Common myeloid progenitor, CD34-positive (primary cell): ENCODE data around the gene DACH1.

Source experiments
- CTCF ChIA-PET: fragments of 350-600 bp; sonication (Branson Sonifier 250); formaldehyde crosslinking; loops from one replicate; lab custom pipeline; 2021; ENCODE audit warnings: antibody characterized with exemption; lab: Charles Lee
- POLR2A ChIA-PET: fragments of 350-600 bp; sonication (Branson Sonifier 250); formaldehyde crosslinking; loops from one replicate; lab custom pipeline; 2021; ENCODE audit warnings: antibody characterized with exemption; lab: Charles Lee
- DNase-seq, 3 donors: peaks; one replicate each; pipeline versions ENCODE4 v3.0.0 to v3.0.0-alpha.2; 2013
- H3K27ac ChIP-seq, 2 experiments: 1 replicate in 1 of 2; 2 replicates in 1 of 2; pipeline ENCODE4 v1.7.0; 2013; ENCODE audit warnings: inconsistent platforms in 2 of 2, low read length in 2 of 2, mild to moderate bottlenecking in 2 of 2, low read depth in 1 of 2, moderate library complexity in 1 of 2; ENCODE audit not compliant: severe bottlenecking in 2 of 2, insufficient read depth in 1 of 2, poor library complexity in 1 of 2
- H3K27me3 ChIP-seq, 5 experiments: replicated peaks in 2 of 5; 1 replicate in 3 of 5; 2 replicates in 2 of 5; pipeline versions ENCODE4 v1.6.1 to v1.7.0; 2013; ENCODE audit warnings: low read length in 4 of 5, mild to moderate bottlenecking in 2 of 5, moderate library complexity in 2 of 5, inconsistent platforms in 1 of 5; ENCODE audit not compliant: insufficient read depth in 5 of 5, control insufficient read depth in 4 of 5
- H3K36me3 ChIP-seq, 4 experiments: 1 replicate in 2 of 4; 2 replicates in 2 of 4; pipeline versions ENCODE4 v1.6.1 to v1.7.0; 2013; ENCODE audit warnings: low read length in 3 of 4, control low read depth in 1 of 4, mild to moderate bottlenecking in 1 of 4; ENCODE audit not compliant: control insufficient read depth in 4 of 4, insufficient read depth in 4 of 4
- H3K4me1 ChIP-seq, 4 experiments: 1 replicate in 3 of 4; 2 replicates in 1 of 4; pipeline versions ENCODE4 v1.6.1 to v1.7.1; 2013; ENCODE audit warnings: low read length in 3 of 4, mild to moderate bottlenecking in 3 of 4, control low read depth in 1 of 4, inconsistent platforms in 1 of 4, moderate library complexity in 1 of 4; ENCODE audit not compliant: control insufficient read depth in 4 of 4, insufficient read depth in 4 of 4; ENCODE audit errors: control extremely low read depth in 1 of 4
- H3K4me3 ChIP-seq, 7 experiments: 1 replicate in 4 of 7; 2 replicates in 3 of 7; pipeline versions ENCODE4 v1.5.1 to v1.7.0; 2013; ENCODE audit warnings: mild to moderate bottlenecking in 7 of 7, low read length in 6 of 7, moderate library complexity in 6 of 7, inconsistent platforms in 2 of 7, low read depth in 2 of 7, control low read depth in 1 of 7; ENCODE audit not compliant: insufficient read depth in 4 of 7, control insufficient read depth in 1 of 7; ENCODE audit errors: extremely low read depth in 1 of 7
- H3K9me3 ChIP-seq, 5 experiments: 1 replicate in 4 of 5; 2 replicates in 1 of 5; pipeline versions ENCODE4 v1.6.1 to v1.7.1; 2013; ENCODE audit warnings: low read length in 4 of 5, mild to moderate bottlenecking in 2 of 5, inconsistent platforms in 1 of 5, low read depth in 1 of 5, moderate library complexity in 1 of 5; ENCODE audit not compliant: control insufficient read depth in 4 of 5, insufficient read depth in 2 of 5; ENCODE audit errors: control extremely low read depth in 1 of 5
- WGBS: methylation state at CpG from one replicate; pipeline ENCODE4 v1.1.5; 2013; ENCODE audit not compliant: insufficient coverage; 5-methylcytosine and 5-hydroxymethylcytosine counted together

DACH1 gene

GRCh38 chr13:71875823-71876222, 8.8 kb upstream of the DACH1 start:
- CTCF ChIA-PET, result interaction anchor here (1.0 to 1.2 kb wide), 2 partner anchors 13 to 777 kb away, joined by 3 read pairs; no protein-coding TSS in a partner anchor
- peaks cover 0 to 4% (median 1%) of the 10 kb centered on the region in 4 experiments for H3K4me1 ChIP-seq
- H3K36me3 ChIP-seq, result no peaks in the 10 kb centered on the region
- 100% methylated on average over 1 of the region's 5 CpGs for WGBS
- POLR2A ChIA-PET, result no interaction called here
- H3K9me3 ChIP-seq, result no peaks in the 10 kb centered on the region
- DNase-seq, result no peak
- H3K27ac ChIP-seq, result no peak overlapping the region
- H3K27me3 ChIP-seq, result no peaks in the 10 kb centered on the region
- H3K4me3 ChIP-seq, result no peak overlapping the region

- H3K4me3 ChIP-seq, result no peak overlapping the region
- DNase-seq, result no peak
- WGBS, result 83% methylated on average over 1 of the region's 2 CpGs
- H3K4me1 ChIP-seq, result peaks cover 0 to 13% (median 3%) of the 10 kb centered on the region in 4 experiments
- H3K27me3 ChIP-seq, result no peaks in the 10 kb centered on the region
- H3K36me3 ChIP-seq, result no peaks in the 10 kb centered on the region
- no peaks in the 10 kb centered on the region for H3K9me3 ChIP-seq
- ChIA-PET CTCF (no interaction called here), POLR2A (no interaction called here)
- no peak overlapping the region for H3K27ac ChIP-seq
These were observed 7.5 kb upstream of the DACH1 start for GRCh38 chr13:71874458-71874857.

GRCh38 chr13:71873418-71874247, 6.6 kb upstream of the DACH1 start:
- CTCF ChIA-PET, result no interaction called here
- POLR2A ChIA-PET, result no interaction called here

GRCh38 chr13:71871844-71872243, 4.8 kb upstream of the DACH1 start:
- no peaks in the 10 kb centered on the region for H3K27me3 ChIP-seq
- H3K9me3 ChIP-seq, result no peaks in the 10 kb centered on the region
- no peak for DNase-seq
- 60% methylated on average over 1 of the region's 1 CpG for WGBS
- no peak overlapping the region for H3K27ac ChIP-seq
- no peaks in the 10 kb centered on the region for H3K36me3 ChIP-seq
- POLR2A ChIA-PET, result no interaction called here
- no peak overlapping the region for H3K4me3 ChIP-seq
- H3K4me1 ChIP-seq, result peaks cover 2 to 22% (median 5%) of the 10 kb centered on the region in 4 experiments
- CTCF ChIA-PET, result no interaction called here

More at GRCh38 chr13:71873418-71874247, 6.6 kb upstream of the DACH1 start:
- 100% methylated on average over 1 of the region's 5 CpGs for WGBS
- H3K4me1 ChIP-seq, result peaks cover 0 to 13% (median 2%) of the 10 kb centered on the region in 4 experiments
- H3K9me3 ChIP-seq, result no peaks in the 10 kb centered on the region
- H3K4me3 ChIP-seq, result no peak overlapping the region
- DNase-seq, result no peak
- H3K27me3 ChIP-seq, result no peaks in the 10 kb centered on the region
- no peaks in the 10 kb centered on the region for H3K36me3 ChIP-seq
- H3K27ac ChIP-seq, result no peak overlapping the region

- WGBS, result no CpG with 5 or more reads among the region's 3 CpGs
- DNase-seq, result no peak
- H3K36me3 ChIP-seq, result no peaks in the 10 kb centered on the region
- no peak overlapping the region for H3K4me3 ChIP-seq
- no peaks in the 10 kb centered on the region for H3K27me3 ChIP-seq
- H3K27ac ChIP-seq, result no peak overlapping the region
- peaks cover 2 to 22% (median 7%) of the 10 kb centered on the region in 4 experiments for H3K4me1 ChIP-seq
- H3K9me3 ChIP-seq, result no peaks in the 10 kb centered on the region
- POLR2A ChIA-PET, result no interaction called here
- CTCF ChIA-PET, result no interaction called here
These were observed 4.3 kb upstream of the DACH1 start for GRCh38 chr13:71871176-71871754.

DNA sequence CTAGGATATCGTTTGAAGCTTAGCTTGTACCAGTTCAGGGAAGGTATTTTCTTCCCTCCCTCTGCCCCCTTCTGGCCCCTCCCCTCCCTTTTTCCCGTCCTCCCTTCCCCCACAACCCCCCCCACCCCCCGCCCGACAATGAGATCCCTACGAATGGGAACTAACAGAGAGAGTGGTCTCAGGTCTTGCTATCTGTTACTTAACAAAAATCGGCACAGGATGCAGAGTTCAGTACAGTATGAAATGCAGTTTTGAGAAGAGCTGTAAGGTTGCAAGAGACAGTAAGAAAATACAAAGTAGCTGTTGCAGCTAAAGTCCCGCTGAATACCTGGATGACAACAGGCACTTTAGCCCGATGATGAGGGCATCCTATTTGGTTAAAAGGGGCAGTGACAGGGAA, 3.1 kb upstream of the DACH1 start:
- Histone ChIP-seq H3K9me3 (no peaks in the 10 kb centered on the region), H3K27ac (no peak overlapping the region), H3K27me3 (no peaks in the 10 kb centered on the region), H3K36me3 (no peaks in the 10 kb centered on the region), H3K4me1 (peaks cover 2 to 22% (median 12%) of the 10 kb centered on the region in 4 experiments), H3K4me3 (peak overlapping the region in 2 of 7 experiments; percentile 7 to 42)
- ChIA-PET POLR2A (no interaction called here), CTCF (interaction anchor here (4.2 kb wide), 1 partner anchor 9 kb away, joined by 32 read pairs; no protein-coding TSS in a partner anchor)
- WGBS, result 17% methylated on average over 2 of the region's 8 CpGs
- peak in 1 of 3 donors; percentile 21 for DNase-seq

- ChIA-PET POLR2A (no interaction called here), CTCF (interaction anchor here (4.2 kb wide), 1 partner anchor 9 kb away, joined by 32 read pairs; no protein-coding TSS in a partner anchor)
- no peaks in the 10 kb centered on the region for H3K9me3 ChIP-seq
- H3K27me3 ChIP-seq, result no peaks in the 10 kb centered on the region
- WGBS, result 88% methylated on average over 3 of the region's 5 CpGs
- peak overlapping the region in 1 of 7 experiments; percentile 42 for H3K4me3 ChIP-seq
- H3K36me3 ChIP-seq, result no peaks in the 10 kb centered on the region
- DNase-seq, result no peak
- H3K4me1 ChIP-seq, result peaks cover 2 to 26% (median 14%) of the 10 kb centered on the region in 4 experiments
- no peak overlapping the region for H3K27ac ChIP-seq
These were observed 2.3 kb upstream of the DACH1 start for GRCh38 chr13:71869274-71869673.
